ENCODE measurements around the gene WDR20. TPM values are rescaled to one million over a fixed set of nuclear protein-coding genes. Genes with fewer than 3 reads are reported as not detected.
"Not testable (repeated sequence)": the region's sequence is repeated elsewhere in the genome, so short reads cannot be mapped to it uniquely, and the experiment has no call there.

WDR20 gene
- total RNA-seq, 4 donors from 2014 or later = 16.0 to 21.9 (median 19.1) TPM

DNA sequence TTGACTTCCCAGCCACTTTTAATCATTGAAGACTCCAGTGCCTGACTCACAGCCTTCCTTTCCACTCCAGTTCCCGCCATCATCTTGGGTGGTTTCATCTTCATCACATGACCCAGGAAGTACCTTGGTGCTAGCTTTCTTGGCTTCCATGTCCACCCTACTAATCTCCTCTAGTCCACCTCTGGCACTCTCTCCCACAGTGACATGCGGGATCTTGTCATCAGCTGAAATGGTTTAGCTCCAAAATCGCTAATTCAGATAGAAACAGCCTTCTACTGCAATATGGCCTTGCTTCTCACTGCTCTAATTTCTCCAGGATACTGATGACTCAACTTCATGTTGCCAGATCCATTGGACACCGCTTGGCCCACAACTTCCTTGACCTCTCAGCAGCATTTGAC, 24.5 kb downstream of the WDR20 start:
- no peak overlapping the region for H3K4me3 ChIP-seq
- 35 to 40% methylated on average over 4 of the region's 4 CpGs for WGBS, 2 donors
- no peak for DNase-seq
- no peaks in the 10 kb centered on the region for H3K27me3 ChIP-seq
- peaks cover 0 to 16% (median 0%) of the 10 kb centered on the region in 3 donors for H3K36me3 ChIP-seq
- no peaks in the 10 kb centered on the region for H3K9me3 ChIP-seq
- intact Hi-C loops (cut with DNase I) = no loop called here
- H3K27ac ChIP-seq = no peak overlapping the region
- TF ChIP-seq, protein P1, sequence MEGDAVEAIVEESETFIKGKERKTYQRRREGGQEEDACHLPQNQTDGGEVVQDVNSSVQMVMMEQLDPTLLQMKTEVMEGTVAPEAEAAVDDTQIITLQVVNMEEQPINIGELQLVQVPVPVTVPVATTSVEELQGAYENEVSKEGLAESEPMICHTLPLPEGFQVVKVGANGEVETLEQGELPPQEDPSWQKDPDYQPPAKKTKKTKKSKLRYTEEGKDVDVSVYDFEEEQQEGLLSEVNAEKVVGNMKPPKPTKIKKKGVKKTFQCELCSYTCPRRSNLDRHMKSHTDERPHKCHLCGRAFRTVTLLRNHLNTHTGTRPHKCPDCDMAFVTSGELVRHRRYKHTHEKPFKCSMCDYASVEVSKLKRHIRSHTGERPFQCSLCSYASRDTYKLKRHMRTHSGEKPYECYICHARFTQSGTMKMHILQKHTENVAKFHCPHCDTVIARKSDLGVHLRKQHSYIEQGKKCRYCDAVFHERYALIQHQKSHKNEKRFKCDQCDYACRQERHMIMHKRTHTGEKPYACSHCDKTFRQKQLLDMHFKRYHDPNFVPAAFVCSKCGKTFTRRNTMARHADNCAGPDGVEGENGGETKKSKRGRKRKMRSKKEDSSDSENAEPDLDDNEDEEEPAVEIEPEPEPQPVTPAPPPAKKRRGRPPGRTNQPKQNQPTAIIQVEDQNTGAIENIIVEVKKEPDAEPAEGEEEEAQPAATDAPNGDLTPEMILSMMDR (IDR thresholded peaks at IDR 0.05) = no peak
- peaks cover 3 to 64% (median 6%) of the 10 kb centered on the region in 3 donors for H3K4me1 ChIP-seq

DNA sequence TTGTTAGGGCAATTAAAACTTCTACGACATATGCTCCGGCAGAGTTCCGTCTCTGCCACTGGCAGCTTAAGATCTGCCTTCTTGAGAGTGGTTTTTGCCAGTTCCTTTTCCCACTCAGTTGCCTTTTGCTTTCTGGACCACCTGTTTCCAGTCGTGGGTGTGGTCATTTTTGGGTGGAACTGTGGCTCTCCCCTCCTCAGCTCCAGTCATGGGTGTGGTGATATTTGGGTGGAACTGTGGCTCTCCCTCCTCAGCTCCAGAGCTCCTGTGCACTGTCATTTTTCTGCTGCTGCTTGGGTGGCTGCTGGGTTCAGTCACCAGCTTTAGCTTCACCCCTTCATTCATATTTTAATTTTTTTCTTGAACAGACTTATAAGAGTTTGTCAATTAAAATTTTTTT, 25.3 kb downstream of the WDR20 start:
- Histone ChIP-seq H3K4me3 (no peak overlapping the region), H3K9me3 (no peaks in the 10 kb centered on the region), H3K4me1 (peaks cover 3 to 60% (median 6%) of the 10 kb centered on the region in 3 donors), H3K27me3 (no peaks in the 10 kb centered on the region), H3K36me3 (peaks cover 0 to 19% (median 0%) of the 10 kb centered on the region in 3 donors), H3K27ac (no peak overlapping the region)
- intact Hi-C loops (cut with DNase I) = no loop called here
- TF ChIP-seq POLR2A (IDR thresholded peaks at IDR 0.05) = no peak
- TF ChIP-seq, protein P1 (IDR thresholded peaks at IDR 0.05) = no peak
- WGBS, 2 donors = 59 to 68% methylated on average over 3 to 4 of the region's 4 CpGs
- DNase-seq = no peak

DNA sequence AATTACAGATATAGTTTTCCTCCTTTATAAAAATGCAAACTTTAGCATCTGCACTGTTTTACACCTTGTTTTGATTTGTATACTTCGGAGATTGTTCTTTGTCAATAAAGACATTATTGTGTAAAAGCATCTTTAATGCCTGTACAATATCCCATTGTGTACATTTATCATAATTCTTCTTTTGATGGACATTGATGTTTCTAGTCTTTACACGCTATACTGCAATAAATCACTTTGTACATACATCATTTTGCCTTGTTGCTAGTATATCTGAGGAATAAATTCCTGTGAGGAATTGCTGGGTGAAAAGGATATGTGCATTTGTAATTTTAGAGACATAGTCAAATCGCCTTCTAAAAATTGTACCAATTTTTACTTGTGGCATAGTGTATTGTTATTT, 30.4 kb downstream of the WDR20 start:
- no peak overlapping the region for H3K4me3 ChIP-seq
- no peak for TF ChIP-seq POLR2A (IDR thresholded peaks at IDR 0.05)
- TF ChIP-seq, protein P1 (IDR thresholded peaks at IDR 0.05) = no peak
- intact Hi-C loops (cut with DNase I) = no loop called here
- DNase-seq = no peak
- peaks cover 0 to 19% (median 0%) of the 10 kb centered on the region in 3 donors for H3K4me1 ChIP-seq
- H3K36me3 ChIP-seq = peaks cover 0 to 20% (median 0%) of the 10 kb centered on the region in 3 donors
- H3K9me3 ChIP-seq = no peaks in the 10 kb centered on the region
- 92 to 94% methylated on average over 3 of the region's 3 CpGs for WGBS, 2 donors
- H3K27ac ChIP-seq = no peak overlapping the region
- H3K27me3 ChIP-seq = no peaks in the 10 kb centered on the region

DNA sequence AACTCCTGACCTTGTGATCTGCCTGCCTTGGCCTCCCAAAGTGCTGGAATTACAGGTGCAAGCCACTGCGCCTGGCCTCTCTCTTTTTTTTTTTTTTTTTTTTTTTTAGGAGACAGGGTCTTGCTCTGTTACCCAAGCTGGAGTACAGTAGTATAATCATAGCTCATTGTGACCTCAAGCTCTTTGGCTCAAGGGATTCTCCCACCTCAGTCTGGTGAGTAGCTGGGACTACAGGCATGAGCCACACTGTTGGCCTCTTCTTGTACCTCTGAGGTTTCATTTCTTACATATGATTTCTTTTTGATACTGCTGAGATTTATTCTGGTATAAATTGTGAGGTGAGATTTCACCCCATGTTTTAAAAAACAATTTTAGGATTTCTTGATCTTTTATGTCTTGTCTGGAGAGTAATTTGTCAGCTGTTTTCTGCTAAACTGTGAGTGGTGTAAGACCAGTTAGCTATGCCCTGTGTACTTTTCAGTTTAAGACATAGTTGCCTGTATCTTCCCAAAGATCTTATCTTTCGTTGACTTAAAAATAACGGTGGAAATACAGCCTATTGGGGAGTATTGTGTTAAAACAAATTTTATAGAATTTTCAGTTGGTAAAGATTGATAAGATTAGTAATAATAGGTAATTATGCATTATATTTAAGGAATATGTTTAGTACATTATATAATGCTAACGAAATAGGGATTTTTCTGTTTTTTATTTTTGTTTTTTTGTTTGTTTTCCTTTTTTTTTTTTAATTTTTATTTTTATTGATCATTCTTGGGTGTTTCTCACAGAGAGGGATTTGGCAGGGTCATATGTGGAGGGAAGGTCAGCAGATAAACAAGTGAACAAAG, 31.7 kb downstream of the WDR20 start:
- no peak for DNase-seq
- H3K27ac ChIP-seq = no peak overlapping the region
- no peaks in the 10 kb centered on the region for H3K9me3 ChIP-seq
- TF ChIP-seq POLR2A (IDR thresholded peaks at IDR 0.05) = no peak
- TF ChIP-seq, protein P1 (IDR thresholded peaks at IDR 0.05) = no peak
- H3K27me3 ChIP-seq = no peaks in the 10 kb centered on the region
- intact Hi-C loops (cut with DNase I) = no loop called here
- peaks cover 0 to 8% (median 0%) of the 10 kb centered on the region in 3 donors for H3K4me1 ChIP-seq
- H3K36me3 ChIP-seq = peaks cover 0 to 20% (median 0%) of the 10 kb centered on the region in 3 donors
- 84 to 85% methylated on average over 4 of the region's 4 CpGs for WGBS, 2 donors
- H3K4me3 ChIP-seq = no peak overlapping the region

DNA sequence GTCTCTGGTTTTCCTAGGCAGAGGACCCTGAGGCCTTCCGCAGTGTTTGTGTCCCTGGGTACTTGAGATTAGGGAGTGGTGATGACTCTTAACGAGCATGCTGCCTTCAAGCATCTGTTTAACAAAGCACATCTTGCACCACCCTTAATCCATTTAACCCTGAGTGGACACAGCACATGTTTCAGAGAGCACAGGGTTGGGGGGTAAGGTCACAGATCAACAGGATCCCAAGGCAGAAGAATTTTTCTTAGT, 32.2 kb downstream of the WDR20 start:
- H3K4me3 ChIP-seq; intact Hi-C loops (cut with DNase I); H3K4me1 ChIP-seq; H3K27ac ChIP-seq; H3K9me3 ChIP-seq; DNase-seq; H3K27me3 ChIP-seq: not testable (repeated sequence)
- 86% methylated on average over 1 of the region's 2 CpGs; no CpG with 5 or more reads in 1 of the 2 donors for WGBS, 2 donors
- H3K36me3 ChIP-seq = peaks cover 0 to 20% (median 0%) of the 10 kb centered on the region in 3 donors

DNA sequence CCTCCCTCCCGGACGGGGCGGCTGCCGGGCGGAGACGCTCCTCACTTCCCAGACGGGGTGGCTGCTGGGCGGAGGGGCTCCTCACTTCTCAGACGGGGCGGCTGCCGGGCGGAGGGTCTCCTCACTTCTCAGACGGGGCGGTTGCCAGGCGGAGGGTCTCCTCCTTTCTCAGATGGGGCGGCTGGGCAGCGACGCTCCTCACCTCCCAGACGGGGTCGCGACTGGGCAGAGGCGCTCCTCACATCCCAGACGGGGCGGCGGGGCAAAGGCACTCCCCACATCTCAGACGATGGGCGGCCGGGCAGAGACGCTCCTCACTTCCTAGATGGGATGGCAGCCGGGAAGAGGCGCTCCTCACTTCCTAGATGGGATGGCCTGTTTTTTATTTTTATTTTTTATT, 33.0 kb downstream of the WDR20 start:
- H3K9me3 ChIP-seq; DNase-seq; H3K4me3 ChIP-seq; H3K27me3 ChIP-seq; H3K27ac ChIP-seq; H3K4me1 ChIP-seq; intact Hi-C loops (cut with DNase I): not testable (repeated sequence)
- H3K36me3 ChIP-seq = peaks cover 0 to 14% (median 0%) of the 10 kb centered on the region in 3 donors
- WGBS, 2 donors = 100% methylated on average over 1 to 9 of the region's 31 CpGs

Measured in esophagus squamous epithelium (tissue), 5 donors.